DND-41 (cell line): ENCODE results near the gene PDIA5.

Source experiments
- ATAC-seq: fragments of 200-7000 bp; cut with Tn5 transposase; 3 replicates; pipeline ENCODE4 v1.9.1; 2021; ENCODE audit warnings: low read depth; ENCODE audit not compliant: insufficient read depth
- DNase-seq: peaks from one replicate; pipeline ENCODE4 v3.0.0-alpha.2; 2020
- H2AFZ ChIP-seq: 2 replicates; pipeline ENCODE4 v1.6.0; 2012; ENCODE audit warnings: low read depth, low read length
- H3K27ac ChIP-seq: 2 replicates; pipeline ENCODE4 v1.5.1; 2012; ENCODE audit warnings: low read length, inconsistent platforms
- H3K27me3 ChIP-seq: fragments of 200-600 bp; sonication (generic); 2 replicates; pipeline ENCODE4 v1.6.0; 2012; ENCODE audit warnings: low read length, mild to moderate bottlenecking, inconsistent platforms; ENCODE audit not compliant: insufficient read depth, poor library complexity
- H3K36me3 ChIP-seq: 2 replicates; pipeline ENCODE4 v1.5.1; 2012; ENCODE audit warnings: low read length, inconsistent platforms; ENCODE audit not compliant: insufficient read depth
- H3K4me1 ChIP-seq: 2 replicates; pipeline ENCODE4 v1.5.1; 2012; ENCODE audit warnings: mild to moderate bottlenecking, low read length; ENCODE audit not compliant: insufficient read depth
- H3K4me2 ChIP-seq: 2 replicates; pipeline ENCODE4 v1.6.0; 2012; ENCODE audit warnings: mild to moderate bottlenecking, moderate library complexity, low read length, inconsistent platforms; ENCODE audit not compliant: insufficient read depth
- H3K4me3 ChIP-seq, 2 experiments: fragments of 200-600 bp in 1 of 2; shearing (Covaris generic) in 1 of 2; 2 replicates each; pipeline ENCODE4 v1.5.1; 2012 to 2016; ENCODE audit warnings: inconsistent platforms in 2 of 2, low read length in 2 of 2, mild to moderate bottlenecking in 2 of 2, low read depth in 1 of 2, moderate library complexity in 1 of 2
- H3K79me2 ChIP-seq: 2 replicates; pipeline ENCODE4 v1.6.0; 2012; ENCODE audit warnings: low read length, inconsistent platforms; ENCODE audit not compliant: insufficient read depth
- H3K9ac ChIP-seq: 2 replicates; pipeline ENCODE4 v1.6.0; 2012; ENCODE audit warnings: low read depth, mild to moderate bottlenecking, inconsistent platforms, low read length, moderate library complexity
- H3K9me3 ChIP-seq: 2 replicates; pipeline ENCODE4 v1.5.1; 2012; ENCODE audit warnings: low read length, moderate library complexity, mild to moderate bottlenecking, inconsistent platforms; ENCODE audit not compliant: insufficient read depth, severe bottlenecking
- H4K20me1 ChIP-seq: 2 replicates; pipeline ENCODE4 v1.6.0; 2012; ENCODE audit warnings: low read length; ENCODE audit not compliant: insufficient read depth
- CTCF ChIP-seq: IDR thresholded peaks from 2 replicates; pipeline ENCODE4 v1.5.1; 2012; ENCODE audit warnings: borderline replicate concordance, low read length, moderate library complexity, mild to moderate bottlenecking; ENCODE audit not compliant: poor library complexity, severe bottlenecking; ENCODE audit errors: extremely low read depth
- EZH2 ChIP-seq: IDR thresholded peaks from 3 replicates; pipeline ENCODE4 v1.6.1; 2012; ENCODE audit warnings: borderline replicate concordance, low read depth, mild to moderate bottlenecking, moderate library complexity, low read length, inconsistent platforms; ENCODE audit not compliant: severe bottlenecking

The PDIA5 gene

GRCh38 chr3:123120573-123120972 is 53.7 kb downstream of the PDIA5 start:
- Histone ChIP-seq H3K27me3 (no peaks in the 10 kb centered on the region), H3K27ac (no peak overlapping the region), H3K9ac (no peak overlapping the region), H3K4me3 (no peak overlapping the region), H3K9me3 (no peaks in the 10 kb centered on the region), H3K4me1 (no peaks in the 10 kb centered on the region), H3K79me2 (no peaks in the 10 kb centered on the region), H2AFZ (no peak overlapping the region), H4K20me1 (no peaks in the 10 kb centered on the region), H3K36me3 (peaks cover 61% of the 10 kb centered on the region), H3K4me2 (no peak overlapping the region)
- TF ChIP-seq EZH2 (no peak), CTCF (no peak)
- DNase-seq = no peak
- no peak for ATAC-seq

- H4K20me1 ChIP-seq = no peaks in the 10 kb centered on the region
- ATAC-seq = no peak
- H3K4me3 ChIP-seq = no peak overlapping the region
- no peaks in the 10 kb centered on the region for H3K9me3 ChIP-seq
- peaks cover 58% of the 10 kb centered on the region for H3K36me3 ChIP-seq
- no peaks in the 10 kb centered on the region for H3K4me1 ChIP-seq
- H3K4me2 ChIP-seq = no peak overlapping the region
- H3K9ac ChIP-seq = no peak overlapping the region
- no peak overlapping the region for H2AFZ ChIP-seq
- H3K27ac ChIP-seq = no peak overlapping the region
- no peaks in the 10 kb centered on the region for H3K27me3 ChIP-seq
- no peaks in the 10 kb centered on the region for H3K79me2 ChIP-seq
- TF ChIP-seq EZH2 (no peak), CTCF (no peak)
- DNase-seq = no peak
Observed at GRCh38 chr3:123122057-123122456, 55.2 kb downstream of the PDIA5 start.

GRCh38 chr3:123122525-123123315 is 55.9 kb downstream of the PDIA5 start:
- TF ChIP-seq CTCF = no peak
- TF ChIP-seq EZH2 = no peak
- H3K27ac ChIP-seq = no peak overlapping the region
- ATAC-seq = no peak

More at GRCh38 chr3:123122525-123123315, 55.9 kb downstream of the PDIA5 start:
- Histone ChIP-seq H2AFZ (no peak overlapping the region), H3K79me2 (no peaks in the 10 kb centered on the region), H3K9me3 (no peaks in the 10 kb centered on the region), H3K4me3 (no peak overlapping the region), H3K4me2 (no peak overlapping the region), H3K36me3 (peaks cover 60% of the 10 kb centered on the region), H3K9ac (no peak overlapping the region), H3K4me1 (no peaks in the 10 kb centered on the region), H4K20me1 (no peaks in the 10 kb centered on the region), H3K27me3 (no peaks in the 10 kb centered on the region)
- DNase-seq = no peak
